CD4-positive, CD25-positive, alpha-beta regulatory T cell (primary cell): ENCODE results near the gene CHCHD5. TPM values are rescaled to one million over a fixed set of nuclear protein-coding genes. Genes with fewer than 3 reads are reported as not detected.

Experiments used
- ATAC-seq, 2 donors: fragments of 150-1000 bp; cut with Tn5 transposase; one replicate each; pipeline ENCODE4 v1.10.0; 2021; ENCODE audit warnings: low read depth in 2 of 2, moderate number of reproducible peaks in 2 of 2, moderate library complexity in 1 of 2
- DNase-seq, 3 donors: peaks; one replicate each; pipeline versions ENCODE4 v3.0.0 to v3.0.0-alpha.2; 2012 to 2022; ENCODE audit warnings: mixed read lengths in 1 of 3
- H3K27ac ChIP-seq: one replicate; pipeline ENCODE4 v1.7.0; 2013; ENCODE audit warnings: mild to moderate bottlenecking, low read length; ENCODE audit not compliant: insufficient read depth, poor library complexity, severe bottlenecking
- H3K27me3 ChIP-seq: one replicate; pipeline ENCODE4 v1.7.0; 2013; ENCODE audit warnings: low read length; ENCODE audit not compliant: control insufficient read depth, insufficient read depth
- H3K36me3 ChIP-seq: one replicate; pipeline ENCODE4 v1.7.0; 2013; ENCODE audit warnings: mild to moderate bottlenecking, low read length, moderate library complexity; ENCODE audit not compliant: control insufficient read depth, insufficient read depth
- H3K4me1 ChIP-seq: 2 replicates; pipeline ENCODE4 v1.7.0; 2013; ENCODE audit warnings: mild to moderate bottlenecking, low read length; ENCODE audit not compliant: insufficient read depth, control insufficient read depth, poor library complexity, severe bottlenecking
- H3K4me3 ChIP-seq: one replicate; pipeline ENCODE4 v1.7.0; 2013; ENCODE audit warnings: low read depth, mild to moderate bottlenecking, low read length, moderate library complexity
- H3K9me3 ChIP-seq, 2 experiments: 1 replicate in 1 of 2; 2 replicates in 1 of 2; pipeline ENCODE4 v1.7.0; 2013; ENCODE audit warnings: low read length in 2 of 2, mild to moderate bottlenecking in 1 of 2, moderate library complexity in 1 of 2; ENCODE audit not compliant: control insufficient read depth in 2 of 2
- H3K27ac Mint-ChIP-seq, 3 donors: one replicate each; pipeline ENCODE4 v1.8.0; 2020 to 2022; ENCODE audit warnings: mild to moderate bottlenecking in 3 of 3, mixed read lengths in 3 of 3, moderate library complexity in 2 of 3
- H3K27me3 Mint-ChIP-seq: one replicate; pipeline ENCODE4 v1.8.0; 2022; ENCODE audit warnings: mild to moderate bottlenecking, mixed read lengths
- H3K36me3 Mint-ChIP-seq: one replicate; pipeline ENCODE4 v1.8.0; 2020; ENCODE audit warnings: mixed read lengths
- H3K4me1 Mint-ChIP-seq, 4 donors: one replicate each; pipeline ENCODE4 v1.8.0; 2020 to 2022; ENCODE audit warnings: mixed read lengths in 4 of 4, mild to moderate bottlenecking in 1 of 4
- H3K4me3 Mint-ChIP-seq, 4 donors: one replicate each; pipeline ENCODE4 v1.8.0; 2020 to 2022; ENCODE audit warnings: mild to moderate bottlenecking in 4 of 4, mixed read lengths in 4 of 4, moderate library complexity in 3 of 4
- H3K9me3 Mint-ChIP-seq, 7 donors: one replicate each; pipeline ENCODE4 v1.8.0; 2020 to 2022; ENCODE audit warnings: mixed read lengths in 7 of 7, mild to moderate bottlenecking in 3 of 7, moderate library complexity in 2 of 7
- polyA plus RNA-seq, 4 donors: library from polyadenylated mRNA; unstranded; fragments of 300-500 nt; fragmentation: Illumina TruSeq; gene quantifications; one replicate each; pipeline ENCODE4 v1.2.3, GENCODE V29; 2021
- total RNA-seq: library from RNA; stranded (reverse); gene quantifications from one replicate; pipeline ENCODE4 v1.2.3, GENCODE V29; 2022

Gene CHCHD5
- total and polyA plus RNA-seq, 5 donors from 2014 or later: 18.2 to 76.7 (median 63.9) TPM

DNA sequence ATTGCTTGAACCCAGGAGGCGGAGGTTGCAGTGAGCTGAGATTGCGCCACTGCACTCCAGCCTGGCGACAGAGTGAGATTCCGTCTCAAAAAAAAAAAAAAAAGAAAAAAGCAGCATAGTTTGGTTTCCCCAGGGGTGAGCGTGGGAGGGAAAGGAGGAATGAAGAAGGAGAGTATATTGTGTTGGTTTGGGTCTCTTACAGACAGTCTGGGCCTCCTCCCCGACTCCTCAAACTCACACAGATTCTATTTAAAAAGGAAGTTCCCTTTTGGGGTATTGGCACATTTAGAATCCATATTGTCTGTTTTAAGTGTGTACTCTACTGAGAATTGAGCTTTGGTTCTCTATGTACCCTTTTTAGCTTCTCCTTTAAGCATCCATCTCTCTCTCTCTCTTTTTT lies 34.0 kb downstream of the CHCHD5 start:
- Histone ChIP-seq H3K9me3 (no peaks in the 10 kb centered on the region), H3K27me3 (no peaks in the 10 kb centered on the region), H3K4me3 (no peak overlapping the region), H3K27ac (no peak overlapping the region), H3K4me1 (no peaks in the 10 kb centered on the region), H3K36me3 (no peaks in the 10 kb centered on the region)
- peaks cover 0 to 8% (median 0%) of the 10 kb centered on the region in 7 donors for H3K9me3 Mint-ChIP-seq
- H3K4me3 Mint-ChIP-seq: no peak overlapping the region
- peaks cover 15% of the 10 kb centered on the region for H3K27me3 Mint-ChIP-seq
- H3K27ac Mint-ChIP-seq: no peak overlapping the region
- H3K36me3 Mint-ChIP-seq: peaks cover 11% of the 10 kb centered on the region
- no peaks in the 10 kb centered on the region for H3K4me1 Mint-ChIP-seq
- DNase-seq (no peak), ATAC-seq (no peak)

DNA sequence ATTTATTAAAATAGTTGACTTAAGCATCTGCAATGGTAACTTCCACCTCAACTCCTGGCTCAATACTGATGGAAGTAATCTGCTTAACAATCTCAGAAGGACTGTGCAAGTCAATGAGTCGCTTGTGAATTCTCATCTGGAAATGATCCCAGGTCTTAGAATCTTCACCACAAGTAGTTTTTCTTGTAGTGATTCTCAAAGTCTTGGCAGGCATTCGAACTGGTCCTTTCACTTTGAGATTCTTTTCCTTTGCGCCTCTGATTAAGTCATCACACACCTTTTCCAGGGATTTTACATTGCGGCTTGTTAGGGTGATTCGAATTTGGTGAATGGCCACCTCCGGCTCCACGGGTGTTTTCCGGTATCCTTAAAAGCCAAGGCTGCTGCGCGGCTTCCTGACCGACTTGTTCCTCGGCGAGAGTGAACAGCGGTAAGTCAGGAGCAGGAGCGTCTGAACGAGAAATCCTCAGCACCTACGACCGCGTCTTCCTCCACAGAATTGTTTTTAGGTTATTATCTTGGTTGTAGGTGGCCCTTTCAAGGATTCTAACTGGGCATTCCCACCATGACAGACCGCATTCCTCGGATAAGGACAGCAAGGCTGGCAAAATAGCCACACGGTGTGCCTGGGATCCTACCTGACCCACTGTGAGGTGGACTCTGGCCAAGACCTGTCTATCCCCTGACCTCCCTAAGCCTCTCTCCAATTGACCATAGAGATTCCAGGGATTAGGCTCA lies 37.5 kb downstream of the CHCHD5 start:
- H3K4me1 ChIP-seq: peaks cover 27% of the 10 kb centered on the region
- H3K27ac ChIP-seq: no peak overlapping the region
- DNase-seq: no peak
- no peaks in the 10 kb centered on the region for H3K36me3 ChIP-seq
- Mint-ChIP-seq H3K36me3 (peaks cover 4% of the 10 kb centered on the region), H3K27me3 (peaks cover 11% of the 10 kb centered on the region), H3K4me1 (peaks cover 9 to 33% (median 21%) of the 10 kb centered on the region in 4 donors), H3K9me3 (no peaks in the 10 kb centered on the region), H3K27ac (no peak overlapping the region), H3K4me3 (no peak overlapping the region)
- no peak for ATAC-seq
- no peaks in the 10 kb centered on the region for H3K9me3 ChIP-seq
- H3K4me3 ChIP-seq: no peak overlapping the region
- H3K27me3 ChIP-seq: no peaks in the 10 kb centered on the region

DNA sequence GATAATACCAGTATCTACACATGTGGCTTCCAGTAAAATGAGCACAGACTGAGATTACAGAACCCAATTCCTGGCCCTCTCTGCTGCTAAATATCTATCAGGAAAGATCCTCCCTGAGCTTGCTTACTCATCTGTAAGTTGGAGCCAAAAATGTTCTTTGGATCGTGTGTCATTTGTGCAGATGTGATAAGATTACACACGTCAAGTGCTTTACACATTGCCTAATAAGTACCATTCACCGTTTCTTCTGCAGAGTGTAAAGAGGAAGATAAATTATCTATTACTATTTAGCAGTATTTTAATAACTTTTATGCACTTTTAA lies 38.1 kb downstream of the CHCHD5 start:
- Histone ChIP-seq H3K4me3 (no peak overlapping the region), H3K27me3 (no peaks in the 10 kb centered on the region), H3K4me1 (peaks cover 30% of the 10 kb centered on the region), H3K9me3 (no peaks in the 10 kb centered on the region), H3K36me3 (no peaks in the 10 kb centered on the region), H3K27ac (no peak overlapping the region)
- DNase-seq (no peak), ATAC-seq (no peak)
- Mint-ChIP-seq H3K36me3 (peaks cover 1% of the 10 kb centered on the region), H3K4me1 (peaks cover 9 to 35% (median 22%) of the 10 kb centered on the region in 4 donors), H3K9me3 (no peaks in the 10 kb centered on the region), H3K27me3 (peaks cover 11% of the 10 kb centered on the region), H3K4me3 (no peak overlapping the region), H3K27ac (no peak overlapping the region)

DNA sequence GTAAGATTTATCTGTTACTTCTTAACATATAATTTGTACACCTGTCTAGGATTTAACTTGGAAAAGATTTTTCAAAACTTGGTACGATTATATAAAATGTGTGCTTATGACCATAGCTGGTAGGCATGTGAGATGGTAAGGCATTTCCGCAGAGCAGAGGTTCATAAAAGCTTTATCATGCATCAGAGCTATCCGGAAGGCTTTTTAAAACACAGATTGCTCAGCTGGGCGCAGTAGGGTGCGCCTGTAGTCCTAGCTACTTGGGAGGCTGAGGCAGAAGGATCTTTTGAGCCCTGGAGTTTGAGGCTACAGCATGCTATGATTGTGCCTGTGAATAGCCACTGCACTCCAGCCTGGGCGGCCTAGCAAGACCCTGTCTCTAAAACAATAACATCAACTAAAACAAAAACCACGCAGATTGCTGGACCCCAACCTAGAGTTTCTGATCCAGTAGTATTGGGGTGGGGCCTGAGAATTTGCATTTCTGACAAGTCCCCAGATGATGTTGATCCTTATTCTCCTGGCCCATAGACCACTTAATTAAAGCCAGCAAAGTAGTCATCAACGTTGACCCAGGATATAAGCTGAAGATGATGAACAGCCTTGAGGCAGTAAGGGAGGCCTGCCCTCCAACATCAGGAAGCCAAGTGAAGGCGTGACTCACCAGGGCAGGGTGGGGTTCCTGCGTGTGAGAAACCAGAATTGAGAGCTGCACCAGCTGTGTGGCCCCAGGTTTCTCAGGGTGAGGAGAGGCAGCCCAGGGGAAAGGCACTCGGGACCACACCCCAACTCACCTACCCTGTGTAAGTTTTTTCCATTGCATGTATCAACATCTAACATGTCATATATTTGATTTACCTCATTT lies 39.7 kb downstream of the CHCHD5 start:
- H3K27ac Mint-ChIP-seq: peak overlapping the region; percentile 80 to 83 (median 82)
- H3K4me3 Mint-ChIP-seq: peak overlapping the region in 3 of 4 donors; percentile 50 to 63 (median 62)
- DNase-seq: peak; percentile 35 to 94 (median 40)

DNA sequence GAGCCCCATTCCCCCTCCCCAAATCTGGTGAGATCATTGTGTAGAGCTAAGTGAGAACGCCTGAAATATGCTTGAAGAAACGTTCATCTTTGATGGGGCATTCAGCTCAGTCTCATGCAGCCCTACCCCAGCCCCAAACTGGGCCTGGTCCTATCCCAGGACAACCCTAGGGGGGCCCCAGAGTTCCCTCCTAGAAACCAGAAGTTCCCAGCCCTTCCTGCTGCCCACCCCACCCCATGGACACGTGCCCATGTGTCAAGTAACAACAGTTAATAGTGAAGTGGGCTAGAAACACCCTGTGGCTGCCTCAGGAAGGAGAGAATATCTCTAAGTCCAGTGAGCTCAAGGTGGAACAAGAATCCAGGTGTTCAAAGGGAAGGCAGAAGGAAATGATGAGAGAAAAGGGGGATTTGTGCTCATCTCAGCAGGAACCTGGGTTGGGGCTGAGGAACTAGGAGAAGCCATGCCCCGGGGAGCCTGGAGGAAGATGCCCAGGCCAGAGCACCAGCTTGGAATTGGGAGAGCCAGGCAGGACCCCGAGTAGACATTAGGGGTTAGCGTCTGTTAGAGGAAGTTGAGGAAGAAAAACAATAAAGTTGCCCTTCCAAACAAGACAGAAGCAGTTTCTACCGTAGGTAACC lies 41.2 kb downstream of the CHCHD5 start:
- H3K27ac ChIP-seq: no peak overlapping the region

More for the DNA sequence above, 39.7 kb downstream of the CHCHD5 start:
- Histone ChIP-seq H3K9me3 (no peaks in the 10 kb centered on the region), H3K27ac (peak overlapping the region; percentile 34), H3K36me3 (no peaks in the 10 kb centered on the region), H3K4me3 (peak overlapping the region; percentile 47), H3K4me1 (peaks cover 30% of the 10 kb centered on the region), H3K27me3 (no peaks in the 10 kb centered on the region)
- no peaks in the 10 kb centered on the region for H3K9me3 Mint-ChIP-seq
- peaks cover 4% of the 10 kb centered on the region for H3K27me3 Mint-ChIP-seq
- peaks cover 13 to 41% (median 24%) of the 10 kb centered on the region in 4 donors for H3K4me1 Mint-ChIP-seq
- no peaks in the 10 kb centered on the region for H3K36me3 Mint-ChIP-seq
- ATAC-seq: peak; percentile 92 to 95

DNA sequence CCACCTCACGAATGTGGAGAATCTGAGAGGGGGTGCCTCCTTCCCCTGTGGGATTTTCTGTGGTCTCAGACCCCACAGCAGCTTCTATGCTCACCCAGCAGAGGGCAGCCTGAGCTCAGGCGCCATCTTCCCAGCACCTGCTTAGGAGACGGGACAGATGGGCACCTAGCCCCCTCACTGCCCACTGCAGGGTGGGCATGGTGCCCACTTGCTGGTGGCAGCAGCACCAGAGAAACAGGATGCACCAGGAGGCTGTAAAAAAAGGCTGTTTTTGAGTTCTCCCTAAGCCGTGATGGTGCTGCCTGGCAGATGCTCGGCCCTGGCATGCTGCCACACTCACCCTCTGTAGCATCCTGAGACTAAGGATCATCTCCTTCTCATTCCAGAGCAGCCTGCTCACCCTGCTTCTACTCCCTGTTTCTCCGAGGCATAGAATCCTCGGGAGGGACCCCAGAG lies 42.2 kb downstream of the CHCHD5 start:
- peak; percentile 50 to 55 for ATAC-seq
- Mint-ChIP-seq H3K27ac (peak overlapping the region in 2 of 3 donors; percentile 43 to 67), H3K9me3 (no peaks in the 10 kb centered on the region), H3K36me3 (no peaks in the 10 kb centered on the region), H3K27me3 (no peaks in the 10 kb centered on the region), H3K4me1 (peaks cover 21 to 65% (median 42%) of the 10 kb centered on the region in 4 donors), H3K4me3 (peak overlapping the region; percentile 66 to 78 (median 78))
- Histone ChIP-seq H3K27ac (no peak overlapping the region), H3K27me3 (no peaks in the 10 kb centered on the region), H3K4me3 (peak overlapping the region; percentile 72), H3K4me1 (peaks cover 51% of the 10 kb centered on the region), H3K9me3 (no peaks in the 10 kb centered on the region), H3K36me3 (no peaks in the 10 kb centered on the region)
- DNase-seq: peak; percentile 46 to 80 (median 68)

More for the DNA sequence above, 41.2 kb downstream of the CHCHD5 start:
- H3K9me3 Mint-ChIP-seq: no peaks in the 10 kb centered on the region
- no peak for ATAC-seq
- peaks cover 41% of the 10 kb centered on the region for H3K4me1 ChIP-seq
- H3K27ac Mint-ChIP-seq: peak overlapping the region in 2 of 3 donors; percentile 66 to 67
- no peak overlapping the region for H3K4me3 ChIP-seq
- H3K36me3 Mint-ChIP-seq: no peaks in the 10 kb centered on the region
- no peaks in the 10 kb centered on the region for H3K27me3 ChIP-seq
- no peaks in the 10 kb centered on the region for H3K9me3 ChIP-seq
- no peaks in the 10 kb centered on the region for H3K36me3 ChIP-seq
- H3K4me1 Mint-ChIP-seq: peaks cover 15 to 54% (median 33%) of the 10 kb centered on the region in 4 donors
- DNase-seq: no peak
- peak overlapping the region in 1 of 4 donors; percentile 77 for H3K4me3 Mint-ChIP-seq
- H3K27me3 Mint-ChIP-seq: no peaks in the 10 kb centered on the region
